GM18507 (cell line): ENCODE measurements around the gene MGAT3.
A peak's percentile ranks its signal among the peaks of the same experiment; 100 is the strongest.
"Not testable (repeated sequence)": the region's sequence is repeated elsewhere in the genome, so short reads cannot be mapped to it uniquely, and the experiment has no call there.

Source experiments
- DNase-seq: peaks from one replicate; pipeline ENCODE4 v3.0.0; 2011; ENCODE audit warnings: low read depth; ENCODE audit not compliant: insufficient read length; ENCODE audit errors: extremely low spot score
- FAIRE-seq: peaks from 2 replicates; lab custom pipeline; 2011; peaks lifted over from hg19 to GRCh38; lab: Jason Lieb, UNC

Gene MGAT3

GRCh38 chr22:39456522-39457197 lies at the start of gene MGAT3:
Gene MGAT3 (plus strand): TSS chr22:39457012. CDS start chr22:39487348, 30,336 bp downstream.
- FAIRE-seq: no peak
- DNase-seq: no peak

GRCh38 chr22:39408173-39408572 lies 48.6 kb upstream of the MGAT3 start:
- FAIRE-seq (no peak), DNase-seq (no peak)

GRCh38 chr22:39408807-39409206 lies 48.0 kb upstream of the MGAT3 start:
- DNase-seq: no peak
- no peak for FAIRE-seq

- DNase-seq (no peak), FAIRE-seq (no peak)
Observed at GRCh38 chr22:39409516-39410029, 47.2 kb upstream of the MGAT3 start.

GRCh38 chr22:39410264-39410663 lies 46.5 kb upstream of the MGAT3 start:
- DNase-seq: no peak
- no peak for FAIRE-seq

GRCh38 chr22:39411828-39412365 lies 44.9 kb upstream of the MGAT3 start:
- FAIRE-seq: peak; percentile 35

GRCh38 chr22:39413204-39413603 lies 43.6 kb upstream of the MGAT3 start:
- not testable (repeated sequence) for FAIRE-seq, DNase-seq

More at GRCh38 chr22:39411828-39412365, 44.9 kb upstream of the MGAT3 start:
- not testable (repeated sequence) for DNase-seq

- DNase-seq (no peak), FAIRE-seq (no peak)
Observed at GRCh38 chr22:39414377-39414776, 42.4 kb upstream of the MGAT3 start.

GRCh38 chr22:39414886-39415285 lies 41.9 kb upstream of the MGAT3 start:
- no peak for DNase-seq
- FAIRE-seq: no peak

GRCh38 chr22:39415506-39415905 lies 41.3 kb upstream of the MGAT3 start:
- FAIRE-seq (no peak), DNase-seq (no peak)

- DNase-seq: no peak
- FAIRE-seq: no peak
Observed at GRCh38 chr22:39416319-39416718, 40.5 kb upstream of the MGAT3 start.

- DNase-seq (no peak), FAIRE-seq (no peak)
Observed at GRCh38 chr22:39417641-39418040, 39.2 kb upstream of the MGAT3 start.

GRCh38 chr22:39418696-39419095 lies 38.1 kb upstream of the MGAT3 start:
- DNase-seq (no peak), FAIRE-seq (no peak)

- DNase-seq: no peak
- FAIRE-seq: no peak
Observed at GRCh38 chr22:39419096-39419495, 37.7 kb upstream of the MGAT3 start.

GRCh38 chr22:39419911-39420310 lies 36.9 kb upstream of the MGAT3 start:
- DNase-seq (no peak), FAIRE-seq (no peak)

GRCh38 chr22:39421691-39422090 lies 35.1 kb upstream of the MGAT3 start:
- FAIRE-seq: no peak

GRCh38 chr22:39422101-39422500 lies 34.7 kb upstream of the MGAT3 start:
- DNase-seq: no peak
- FAIRE-seq: no peak

More at GRCh38 chr22:39421691-39422090, 35.1 kb upstream of the MGAT3 start:
- no peak for DNase-seq

- no peak for DNase-seq
- no peak for FAIRE-seq
Observed at GRCh38 chr22:39422721-39423120, 34.1 kb upstream of the MGAT3 start.

GRCh38 chr22:39423976-39424375 lies 32.8 kb upstream of the MGAT3 start:
- DNase-seq (no peak), FAIRE-seq (no peak)

- DNase-seq: no peak
- FAIRE-seq: no peak
Observed at GRCh38 chr22:39426380-39427043, 30.3 kb upstream of the MGAT3 start.
